DMS153 (cell line): ENCODE data around the gene FRMD5.
"Not testable (repeated sequence)": the region's sequence is repeated elsewhere in the genome, so short reads cannot be mapped to it uniquely, and the experiment has no call there.

ENCODE experiments used
- DNase-seq: peaks from one replicate; lab custom pipeline; 2025; lab: John Stamatoyannopoulos, UW

FRMD5 gene

DNA sequence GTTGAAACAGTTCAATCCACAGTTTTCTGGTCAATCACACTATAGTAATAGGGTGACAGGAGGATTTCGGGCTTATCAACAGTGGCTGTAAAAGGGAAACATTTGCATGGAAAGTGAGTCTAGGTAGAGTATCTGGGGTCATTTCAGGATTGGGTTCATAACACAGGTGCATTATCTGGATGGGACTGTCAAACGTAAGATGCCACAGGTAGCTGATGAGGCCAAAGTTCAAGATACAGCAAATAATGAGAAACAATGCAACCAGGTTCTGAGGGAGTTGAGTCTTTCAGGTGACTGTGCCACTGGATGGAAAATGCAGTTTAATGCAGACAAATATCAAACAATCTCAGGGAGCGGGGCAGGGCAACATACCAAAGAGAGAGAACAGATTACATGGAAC is 306.0 kb downstream of the FRMD5 start:
- no peak for DNase-seq

DNA sequence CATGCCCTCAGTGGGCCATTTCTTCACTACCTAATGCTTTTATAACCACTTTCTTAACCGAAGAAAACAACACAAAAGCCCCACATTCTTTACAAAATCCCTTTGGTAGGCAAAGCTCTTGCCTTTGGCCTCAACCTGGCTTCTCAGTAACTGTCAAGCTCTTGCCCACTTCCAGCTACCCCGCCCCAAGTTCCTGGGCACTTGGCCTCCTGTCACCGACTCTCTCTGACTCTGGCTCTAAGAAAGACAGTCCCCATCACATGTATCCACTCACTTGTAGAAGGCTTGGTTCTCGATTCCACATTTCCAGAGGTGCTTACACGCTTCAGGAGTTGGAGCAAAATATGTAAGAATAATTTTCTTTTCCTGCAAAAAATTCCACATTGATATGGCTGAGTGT is 307.2 kb downstream of the FRMD5 start:
- DNase-seq: no peak

DNA sequence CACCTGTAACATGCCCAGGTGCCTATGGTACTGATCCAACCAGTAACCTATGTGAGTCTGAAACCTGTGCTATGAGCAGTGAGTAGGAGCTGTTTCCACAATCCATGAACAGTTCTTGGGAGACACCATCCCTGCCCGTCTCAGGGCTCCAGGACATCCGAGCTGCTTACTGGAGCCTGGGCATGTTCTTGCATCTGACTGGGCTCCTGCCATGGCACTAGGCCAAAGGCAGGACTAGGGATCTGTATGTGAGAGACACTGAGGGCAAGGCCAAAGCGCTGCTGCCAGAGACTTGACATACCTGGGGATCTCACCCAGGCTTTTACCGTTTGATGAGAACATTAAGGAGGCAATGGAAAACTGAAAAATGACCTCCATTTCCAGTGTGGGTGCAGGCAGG is 308.5 kb downstream of the FRMD5 start:
- DNase-seq: no peak

DNA sequence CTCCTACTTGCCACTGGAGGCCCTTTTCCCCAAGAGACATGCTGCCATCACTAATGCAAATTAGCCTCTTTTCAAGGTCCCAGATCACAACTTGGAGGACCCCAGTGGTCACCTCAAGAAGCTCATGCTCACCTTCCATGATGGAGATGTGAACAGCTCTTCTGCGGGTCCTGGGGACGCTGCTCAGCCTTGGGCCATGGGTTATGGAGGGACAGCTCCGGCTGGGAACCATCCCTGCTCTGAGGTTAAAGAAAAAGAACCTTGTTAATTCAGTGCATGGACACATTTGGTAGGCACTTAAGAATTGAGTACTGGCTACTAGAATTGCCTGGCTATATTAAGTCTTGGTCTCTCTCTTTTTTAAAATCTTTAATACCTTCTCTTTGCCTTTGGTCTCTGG is 311.5 kb downstream of the FRMD5 start:
- no peak for DNase-seq

DNA sequence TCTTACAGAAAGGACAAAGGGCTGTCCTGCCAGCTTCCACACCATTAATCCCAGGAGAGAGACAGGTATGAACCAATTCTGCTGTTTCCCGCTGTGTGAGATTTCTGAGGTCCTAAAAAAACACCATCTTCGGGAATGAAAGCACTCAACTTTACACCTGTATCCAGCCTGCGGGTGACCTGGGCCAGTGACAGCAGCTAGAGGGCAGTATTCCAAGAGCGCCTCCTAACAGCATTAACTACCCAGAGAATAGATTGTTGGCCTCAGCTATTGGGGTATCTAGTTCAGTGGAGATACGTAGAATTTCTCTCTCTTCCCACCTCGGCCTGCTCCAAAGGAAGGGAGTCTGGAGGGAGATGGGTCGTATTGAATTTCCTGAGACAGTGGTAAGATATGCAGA is 313.1 kb downstream of the FRMD5 start:
- no peak for DNase-seq

DNA sequence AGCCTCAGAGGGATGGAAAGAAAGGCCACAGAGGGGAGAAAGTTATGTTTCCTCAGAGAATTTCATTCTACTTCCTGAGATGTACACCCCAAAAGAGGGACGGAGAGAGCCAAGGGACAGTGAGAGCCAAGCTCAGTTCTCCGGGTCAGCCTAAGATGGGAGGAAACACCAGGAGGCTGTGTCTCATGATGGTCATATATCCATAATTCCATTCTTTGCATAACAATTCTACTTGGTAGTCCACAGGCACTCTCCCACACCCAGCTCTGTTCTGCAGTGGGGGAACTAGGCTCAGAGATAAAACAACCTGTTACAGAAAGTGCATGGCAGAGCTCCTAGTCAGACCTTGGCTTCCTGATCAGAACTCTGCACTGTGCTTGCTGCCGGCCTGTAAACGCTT is 313.8 kb downstream of the FRMD5 start:
- DNase-seq: no peak

DNA sequence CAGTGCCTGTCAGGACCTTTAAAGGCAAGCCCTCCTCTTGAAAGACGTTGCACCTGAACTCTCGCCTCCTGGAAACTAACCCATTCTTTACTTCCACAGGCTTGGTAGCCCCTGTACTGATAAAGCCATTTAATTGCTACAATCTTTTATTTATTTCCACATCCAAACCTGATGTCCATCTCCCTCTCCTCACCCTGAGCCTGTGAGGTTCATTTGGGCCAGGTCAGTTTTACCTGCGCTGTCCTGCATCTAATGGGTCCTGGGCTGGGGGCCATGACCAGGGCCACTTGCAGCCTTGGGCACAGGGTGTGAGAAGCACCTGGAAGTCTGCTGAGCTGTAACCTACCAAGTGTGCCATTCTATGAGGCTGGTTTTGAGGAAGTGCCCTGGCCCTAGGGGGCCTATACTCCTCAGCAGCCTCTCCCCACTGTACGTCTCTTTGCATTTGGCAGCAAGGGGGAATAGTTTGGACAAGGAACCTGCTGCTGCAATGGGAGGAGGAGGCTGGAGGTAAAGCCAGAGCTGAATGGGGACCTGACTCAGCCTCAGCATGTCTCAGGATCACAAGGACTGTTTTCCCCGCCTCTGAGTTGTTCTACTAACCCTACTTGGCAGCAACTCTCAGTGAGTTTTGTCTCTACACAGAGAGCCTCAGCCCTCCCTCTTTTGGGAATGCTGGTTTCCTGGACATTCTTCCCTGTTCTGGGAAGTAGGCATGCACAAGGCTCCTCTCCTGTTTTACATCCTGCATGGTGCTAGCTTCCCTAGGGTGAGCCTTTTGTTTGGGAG is 314.5 kb downstream of the FRMD5 start:
- no peak for DNase-seq

DNA sequence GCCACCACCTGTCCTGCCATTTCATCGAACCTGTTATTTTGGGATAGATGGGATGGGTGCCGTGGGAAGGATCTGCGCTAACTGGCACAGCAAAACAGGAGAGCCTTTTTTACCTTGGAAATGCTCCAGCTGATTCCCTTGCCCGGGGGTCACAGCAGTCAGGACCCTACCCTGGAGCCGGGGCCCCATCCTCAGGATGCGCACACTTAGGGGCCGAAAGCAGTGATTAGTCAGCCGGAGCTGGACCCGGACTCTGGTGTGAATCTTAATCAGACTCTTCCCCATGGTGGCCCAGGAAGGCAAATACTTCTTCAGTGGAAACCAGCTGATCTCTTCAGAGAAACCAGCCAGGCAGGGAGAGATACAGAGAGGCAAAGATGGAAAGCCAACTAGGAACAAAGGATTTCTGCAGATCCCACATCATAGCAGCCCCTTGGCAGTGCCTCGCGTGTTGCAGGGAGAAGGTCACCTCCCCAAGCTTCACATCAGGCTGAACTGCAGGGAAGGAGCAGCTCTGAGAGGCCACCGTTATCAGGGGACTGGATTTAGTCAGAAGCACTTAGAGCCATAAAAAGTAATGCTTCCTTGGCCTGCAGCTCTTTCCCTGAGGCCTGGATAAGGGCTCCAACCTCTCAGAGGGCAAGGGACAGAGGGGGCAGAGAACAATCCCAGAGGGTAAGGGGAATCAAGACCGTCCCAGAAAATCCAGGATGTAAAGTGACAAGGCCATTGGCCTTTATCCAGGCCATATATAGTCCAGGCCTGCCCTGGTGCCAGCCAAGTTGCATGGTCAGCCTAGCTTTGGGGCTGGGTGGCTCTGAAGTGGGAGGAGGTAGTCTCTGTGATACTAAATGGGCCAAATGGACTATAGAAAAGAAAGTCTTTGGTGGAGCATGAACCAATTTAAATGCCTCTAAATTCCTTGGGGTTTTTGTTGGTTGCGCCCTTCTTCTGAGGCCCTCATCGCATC is 315.4 kb downstream of the FRMD5 start:
- DNase-seq: no peak

DNA sequence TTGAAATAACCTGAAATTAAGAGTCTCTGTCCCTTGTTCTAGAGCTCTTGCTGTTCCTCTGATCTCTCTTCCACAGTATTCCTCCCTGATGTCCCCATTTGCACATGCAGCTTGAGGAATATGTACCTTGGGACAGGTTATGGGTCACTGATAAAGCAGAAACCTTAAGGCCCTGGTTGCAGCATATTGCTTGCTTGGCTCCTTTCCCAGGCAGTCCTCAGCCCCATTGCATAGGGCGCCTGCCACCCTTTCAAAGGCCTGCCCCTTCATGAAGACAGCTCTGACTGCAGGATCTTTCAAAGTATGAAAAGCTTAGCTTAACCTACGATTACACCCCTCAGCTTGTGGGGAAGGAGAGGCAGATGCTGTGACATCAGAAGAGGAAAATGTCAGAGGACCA is 316.6 kb downstream of the FRMD5 start:
- no peak for DNase-seq

DNA sequence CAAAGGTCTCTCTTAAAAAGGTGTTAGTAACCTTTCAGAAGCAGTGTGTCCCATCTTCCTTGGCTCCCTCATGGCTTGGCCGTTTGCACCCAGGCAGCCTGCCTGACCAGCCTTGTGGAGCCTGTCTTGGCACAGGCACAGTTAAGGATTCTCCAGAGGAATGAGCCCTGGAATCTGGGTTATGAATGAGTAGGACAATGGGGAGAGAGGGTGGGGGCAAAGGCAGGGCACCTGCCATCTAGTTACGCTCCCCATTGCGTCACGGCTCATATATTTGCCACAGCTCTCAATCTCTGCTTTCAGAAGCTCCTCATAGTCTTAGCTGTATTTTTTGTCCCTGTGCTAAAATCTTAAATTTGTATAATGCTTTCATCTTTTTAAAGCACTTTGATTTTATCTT is 317.7 kb downstream of the FRMD5 start:
- DNase-seq: no peak

DNA sequence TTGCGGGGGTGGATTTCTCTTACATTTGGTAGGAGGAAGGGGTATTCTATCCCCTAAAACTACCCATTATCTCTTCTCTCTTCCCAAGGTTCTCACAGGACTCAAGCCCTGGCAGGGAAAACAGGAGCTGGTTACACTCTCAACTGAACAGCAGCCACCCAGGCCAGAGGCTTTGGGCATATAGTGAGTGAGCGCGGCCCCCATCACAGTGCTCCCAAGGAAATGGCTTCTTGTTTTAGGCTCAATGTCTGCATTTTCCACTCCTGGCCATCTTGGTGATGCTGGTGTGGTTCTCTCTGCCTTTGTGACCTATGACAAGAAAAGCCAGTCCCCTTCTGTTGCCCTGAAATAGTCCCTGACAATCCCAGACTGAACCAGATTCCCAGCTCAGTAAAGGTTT is 318.2 kb downstream of the FRMD5 start:
- no peak for DNase-seq

DNA sequence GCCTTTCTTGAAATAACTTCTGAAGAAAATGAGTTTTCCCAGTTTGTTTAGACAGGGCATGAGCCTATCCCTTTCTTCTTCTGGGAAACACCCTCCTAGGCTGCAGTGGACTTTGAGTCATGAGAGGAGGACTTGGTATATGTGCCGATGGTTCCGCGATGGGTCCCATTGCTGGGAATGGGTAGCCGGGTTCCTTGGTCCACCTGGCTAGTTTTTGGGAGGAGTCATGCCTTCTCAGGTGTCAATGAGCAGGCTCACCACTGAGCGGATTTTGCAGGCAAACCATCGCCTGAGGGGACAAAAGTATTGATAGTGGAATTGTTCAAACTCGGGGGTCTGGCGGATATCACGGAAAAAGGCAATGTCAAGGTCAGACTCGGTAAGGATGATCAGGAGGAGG is 321.4 kb downstream of the FRMD5 start:
- DNase-seq: no peak

DNA sequence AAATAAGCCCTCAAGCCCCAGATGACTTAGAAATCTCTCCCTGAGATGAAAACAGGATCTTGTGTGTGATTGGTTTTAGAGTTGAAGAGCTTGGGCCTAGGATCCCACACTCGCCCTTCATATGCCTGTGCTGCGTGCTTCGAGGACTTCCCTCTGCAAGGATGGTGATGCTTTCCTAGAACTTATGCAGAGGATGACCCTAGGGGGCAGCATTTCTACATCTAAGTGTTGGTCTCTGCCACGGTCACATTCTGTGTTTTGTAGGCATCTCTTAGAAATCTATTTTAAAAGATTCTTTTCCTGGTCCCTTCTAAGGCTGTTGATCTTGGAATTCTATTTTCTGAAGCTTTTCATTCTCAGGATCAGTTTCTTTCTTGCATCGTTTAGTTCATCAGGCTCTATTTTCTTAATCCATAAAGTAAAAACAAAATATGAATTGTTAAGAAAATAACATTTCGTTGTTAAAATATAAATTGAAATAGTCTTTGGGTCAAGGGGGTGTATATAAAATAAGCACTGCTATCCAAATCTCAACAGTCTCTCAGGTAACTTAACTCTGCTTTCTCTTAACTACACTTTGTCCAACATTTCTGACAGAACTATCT is 322.6 kb downstream of the FRMD5 start:
- DNase-seq: no peak

DNA sequence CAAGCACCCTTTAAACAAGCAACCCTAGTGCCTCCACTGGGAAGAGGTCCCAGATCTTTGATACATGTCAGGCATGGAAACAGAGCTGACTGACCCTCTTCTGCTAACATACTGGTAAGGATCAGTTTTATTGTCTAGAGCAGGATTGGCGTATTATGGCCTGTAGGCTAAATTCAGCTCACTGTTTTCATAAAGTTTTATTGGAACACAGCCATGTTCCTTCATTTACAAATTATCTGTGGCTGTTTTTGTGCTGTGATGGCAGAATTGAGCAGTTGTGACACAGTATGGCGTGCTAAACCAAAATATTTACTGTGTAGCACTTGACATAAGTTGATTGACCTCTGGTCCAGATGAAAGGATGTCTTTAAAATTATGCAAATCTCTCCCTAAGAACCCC is 323.2 kb downstream of the FRMD5 start:
- no peak for DNase-seq

DNA sequence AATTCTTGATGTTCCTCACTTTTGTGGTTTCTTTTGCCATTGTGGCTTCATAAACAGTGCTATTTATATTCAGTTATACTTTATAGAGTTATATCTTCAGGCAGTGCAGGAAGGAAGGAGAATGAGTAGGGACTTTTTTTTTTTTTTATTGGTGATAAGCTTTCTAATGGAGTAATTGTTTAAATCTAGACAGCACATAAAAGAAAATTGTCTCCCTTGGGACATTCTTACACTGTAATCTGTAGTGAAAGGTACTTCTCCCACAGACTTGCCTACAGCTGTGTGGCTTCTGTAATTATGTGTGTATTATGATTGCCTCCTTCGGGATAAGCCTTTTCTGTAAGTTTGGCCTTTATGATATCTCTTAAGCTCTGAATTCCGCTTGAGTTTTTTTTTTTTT is 326.7 kb downstream of the FRMD5 start:
- no peak for DNase-seq

DNA sequence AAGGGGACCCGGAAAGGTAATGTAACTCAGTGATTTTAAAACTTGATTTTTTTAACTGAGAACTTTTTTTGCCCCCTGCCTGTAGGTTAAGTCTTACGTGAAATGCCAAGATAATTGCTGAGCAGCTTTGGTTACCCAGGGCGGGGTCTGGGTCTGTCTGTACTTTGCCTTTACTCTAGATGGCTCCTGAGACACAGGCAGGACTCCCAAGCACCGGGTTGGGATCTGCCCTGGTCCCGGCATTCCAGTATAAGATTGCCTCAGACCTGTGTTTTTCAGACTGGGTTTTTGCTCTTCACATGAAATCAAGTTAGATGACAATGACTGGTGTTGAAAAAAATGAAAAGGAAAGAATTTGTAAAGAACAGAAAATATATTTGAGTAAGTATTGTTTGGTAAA is 328.0 kb downstream of the FRMD5 start:
- no peak for DNase-seq

DNA sequence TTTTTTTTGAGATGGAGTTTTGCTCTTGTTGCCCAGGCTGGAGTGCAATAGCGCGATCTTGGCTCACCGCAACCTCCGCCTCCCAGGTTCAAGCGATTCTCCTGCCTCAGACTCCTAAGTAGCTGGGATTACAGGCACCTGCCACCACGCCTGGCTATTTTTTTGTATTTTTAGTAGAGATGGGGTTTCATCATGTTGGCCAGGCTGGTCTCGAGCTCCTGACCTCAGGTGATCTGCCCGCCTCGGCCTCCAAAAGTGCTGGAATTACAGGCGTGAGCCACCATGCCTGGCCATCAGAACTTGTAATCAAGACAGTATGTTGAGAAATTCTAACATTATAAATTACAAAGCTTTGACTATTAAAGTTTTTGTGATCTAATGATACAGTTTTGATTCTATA is 328.4 kb downstream of the FRMD5 start:
- not testable (repeated sequence) for DNase-seq

DNA sequence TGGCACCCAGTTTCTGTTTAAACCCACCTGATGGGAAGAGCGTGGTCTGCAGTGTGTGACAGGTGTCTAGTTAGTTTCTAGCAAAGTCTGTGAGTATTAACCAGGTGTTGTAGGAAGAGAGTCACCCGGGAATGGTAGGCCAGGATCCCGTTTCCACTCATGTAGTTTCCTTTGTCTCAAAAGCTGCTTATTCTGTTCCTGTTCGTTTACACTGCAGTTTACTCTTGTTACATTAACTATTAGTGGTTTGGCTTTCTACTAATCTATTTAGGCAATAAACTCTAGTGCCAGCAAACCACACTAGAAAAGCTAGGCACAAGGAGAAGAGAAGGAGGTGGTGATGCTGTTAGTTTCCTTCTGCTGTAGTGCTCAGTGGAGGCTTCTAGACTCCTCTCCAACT is 335.5 kb downstream of the FRMD5 start:
- DNase-seq: no peak

DNA sequence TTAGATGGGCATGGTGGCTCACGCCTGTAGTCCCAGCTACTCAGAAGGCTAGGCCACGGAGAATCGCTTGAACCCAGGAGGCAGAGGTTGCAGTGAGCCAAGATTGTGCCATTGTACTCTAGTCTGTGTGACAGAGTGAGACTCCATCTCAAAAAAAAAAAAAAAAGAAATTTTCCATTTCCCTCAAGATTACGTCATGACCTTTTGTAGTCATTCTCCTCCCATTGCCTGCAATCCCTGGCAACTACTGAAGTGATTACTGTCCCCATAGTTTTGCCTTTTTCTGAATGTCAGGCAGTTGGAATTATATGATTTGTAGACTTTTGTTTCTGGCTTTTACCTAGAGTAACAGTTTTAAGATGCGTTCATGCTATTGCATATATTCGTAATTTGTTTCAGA is 340.3 kb downstream of the FRMD5 start:
- no peak for DNase-seq

DNA sequence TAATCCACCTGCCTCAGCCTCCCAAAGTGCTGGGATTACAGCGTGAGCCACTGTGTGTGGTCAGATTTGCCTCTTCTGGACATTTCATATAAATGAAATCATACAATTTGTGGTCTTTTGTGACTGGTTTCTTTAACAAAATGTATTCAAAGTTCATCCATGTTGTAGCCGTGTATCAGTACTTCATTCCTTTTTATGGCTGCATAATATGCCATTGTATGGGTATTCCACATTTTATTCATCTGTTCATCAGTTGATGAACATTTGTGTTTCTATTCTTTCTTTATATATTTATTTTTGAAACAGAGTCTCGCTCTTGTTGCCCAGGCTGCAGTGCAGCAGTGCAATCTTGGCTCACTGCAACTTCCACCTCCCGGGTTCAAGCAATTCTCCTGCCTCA is 342.5 kb downstream of the FRMD5 start:
- DNase-seq: no peak

DNA sequence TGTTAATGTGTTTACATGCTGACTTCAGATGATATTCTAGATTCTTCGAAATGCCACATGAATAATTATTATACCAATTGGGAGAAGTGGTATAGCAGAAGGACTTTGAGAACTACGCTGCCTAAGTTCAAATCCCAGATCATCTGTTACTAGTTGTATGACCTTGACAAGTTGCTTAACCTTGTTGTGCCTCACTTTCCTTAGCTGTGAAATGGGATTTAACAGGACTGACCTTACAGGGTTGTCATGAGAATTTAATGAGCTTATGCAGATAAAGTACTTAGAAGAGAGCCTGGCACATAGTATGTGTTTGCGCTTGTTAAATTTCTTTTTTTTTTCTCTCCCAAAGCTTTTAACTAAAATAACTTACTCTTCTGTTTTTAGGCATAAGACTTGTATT is 343.8 kb downstream of the FRMD5 start:
- no peak for DNase-seq

DNA sequence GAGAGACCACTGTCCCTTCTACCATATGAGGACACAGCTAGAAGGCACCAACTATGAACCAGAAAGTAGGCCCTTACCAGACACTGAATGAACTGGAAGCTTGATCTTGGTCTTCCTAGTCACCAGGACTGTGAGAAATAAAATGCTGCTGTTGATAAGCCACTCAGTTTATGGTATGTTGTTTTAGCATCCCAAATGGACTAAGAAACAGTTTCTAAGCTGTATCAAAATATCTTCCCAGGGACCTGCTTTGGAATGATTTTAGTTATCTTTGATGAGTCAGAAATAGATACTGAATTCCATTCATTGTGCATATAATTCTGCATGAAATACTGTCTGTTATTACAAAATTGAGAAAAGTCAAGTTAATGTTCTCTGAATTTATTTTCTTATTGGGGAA is 349.6 kb downstream of the FRMD5 start:
- DNase-seq: no peak

DNA sequence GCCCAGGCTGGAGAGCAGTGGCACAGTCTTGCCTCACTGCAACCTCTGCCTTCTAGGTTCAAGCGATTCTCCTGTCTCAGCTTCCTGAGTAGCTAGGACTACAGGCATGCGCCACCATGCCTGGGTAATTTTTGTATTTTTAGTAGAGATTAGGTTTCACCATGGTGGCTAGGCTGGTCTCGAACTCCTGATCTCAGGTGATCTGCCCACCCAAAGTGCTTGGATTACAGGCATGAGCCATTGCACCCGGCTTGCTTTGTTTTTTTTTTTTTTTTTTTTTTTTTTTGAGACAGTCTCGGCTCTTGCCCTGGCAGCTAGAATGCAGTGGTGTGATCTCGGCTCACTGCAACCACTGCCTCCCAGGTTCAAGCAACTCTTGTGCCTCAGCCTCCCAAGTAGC is 362.6 kb downstream of the FRMD5 start:
- DNase-seq: not testable (repeated sequence)
